Fibroblast of lung (primary cell): ENCODE data around the gene NFIL3. TPM values are rescaled to one million over a fixed set of nuclear protein-coding genes. Genes with fewer than 3 reads are reported as not detected.

Experiments used
- DNase-seq, 2 donors: peaks; one replicate each; pipeline versions ENCODE4 v3.0.0 to v3.0.0-alpha.2; 2010; ENCODE audit warnings: low read depth in 2 of 2
- H2AFZ ChIP-seq: 2 replicates; pipeline ENCODE4 v1.5.1; 2012; ENCODE audit warnings: low read length, control low read depth, inconsistent platforms
- H3K27ac ChIP-seq: 2 replicates; pipeline ENCODE4 v1.5.1; 2011; ENCODE audit warnings: low read length, control low read depth; ENCODE audit not compliant: insufficient read depth
- H3K27me3 ChIP-seq: 2 replicates; pipeline ENCODE4 v1.5.1; 2011; ENCODE audit warnings: mild to moderate bottlenecking, low read length; ENCODE audit not compliant: control insufficient read depth, insufficient read depth
- H3K36me3 ChIP-seq: 2 replicates; pipeline ENCODE4 v1.5.1; 2011; ENCODE audit warnings: low read length; ENCODE audit not compliant: control insufficient read depth, insufficient read depth
- H3K4me1 ChIP-seq: 2 replicates; pipeline ENCODE4 v1.5.1; 2011; ENCODE audit warnings: low read length; ENCODE audit not compliant: control insufficient read depth, insufficient read depth; ENCODE audit errors: extremely low read depth
- H3K4me2 ChIP-seq: 2 replicates; pipeline ENCODE4 v1.5.1; 2011; ENCODE audit warnings: low read length, control low read depth; ENCODE audit not compliant: insufficient read depth; ENCODE audit errors: extremely low read depth
- H3K4me3 ChIP-seq, 4 experiments: fragments of 200-600 bp in 1 of 4; sonication (generic) in 1 of 4; replicated peaks in 1 of 4; 2 replicates each; pipeline ENCODE4 v1.5.1; 2011 to 2016; ENCODE audit warnings: low read length in 4 of 4, low read depth in 3 of 4, mild to moderate bottlenecking in 3 of 4, control low read depth in 2 of 4, inconsistent platforms in 1 of 4, mixed read lengths in 1 of 4; ENCODE audit not compliant: insufficient read depth in 1 of 4; ENCODE audit errors: control extremely low read depth in 1 of 4
- H3K79me2 ChIP-seq: 2 replicates; pipeline ENCODE4 v1.5.1; 2012; ENCODE audit warnings: mild to moderate bottlenecking, low read length, inconsistent platforms; ENCODE audit not compliant: control insufficient read depth, insufficient read depth
- H3K9ac ChIP-seq: 2 replicates; pipeline ENCODE4 v1.5.1; 2011; ENCODE audit warnings: mild to moderate bottlenecking, low read length, control low read depth; ENCODE audit not compliant: insufficient read depth
- H3K9me3 ChIP-seq: 2 replicates; pipeline ENCODE4 v1.5.1; 2012; ENCODE audit warnings: low read depth, low read length; ENCODE audit not compliant: control insufficient read depth, insufficient read depth
- H4K20me1 ChIP-seq: 2 replicates; pipeline ENCODE4 v1.5.1; 2011; ENCODE audit warnings: low read length; ENCODE audit not compliant: control insufficient read depth, insufficient read depth; ENCODE audit errors: extremely low read depth
- CTCF ChIP-seq, 2 donors: IDR thresholded peaks in 1 of 2; conservative IDR thresholded peaks in 1 of 2; 1 replicate in 1 of 2; 2 replicates in 1 of 2; pipeline ENCODE4 v1.5.1; 2011 to 2012; ENCODE audit warnings: low read length in 2 of 2, control low read depth in 1 of 2, inconsistent platforms in 1 of 2, low read depth in 1 of 2, mild to moderate bottlenecking in 1 of 2
- EZH2 ChIP-seq: IDR thresholded peaks from 2 replicates; pipeline ENCODE4 v1.5.1; 2012; ENCODE audit warnings: low read length, control low read depth, mild to moderate bottlenecking; ENCODE audit errors: missing control alignments
- polyA plus RNA-seq, 2 donors: library from polyadenylated mRNA; depleted of rRNA in 1 of 2; stranded (reverse) in 1 of 2; unstranded in 1 of 2; fragments of >200 nt; gene quantifications; 2 replicates each; pipeline ENCODE4 v1.2.1, GENCODE V29; 2011 to 2012; ENCODE audit warnings: missing spikeins in 1 of 2
- total RNA-seq: library from RNA; depleted of rRNA; stranded (reverse); fragments of >200 nt; gene quantifications from 2 replicates; pipeline ENCODE4 v1.2.1, GENCODE V29; 2014

NFIL3 gene
- total and polyA plus RNA-seq, 2 donors (not counting 1 experiment from before 2014, with no cell fraction given) = 58.7 to 62.3 TPM

GRCh38 chr9:91416096-91416712 is 7.4 kb downstream of the NFIL3 start:
- no peaks in the 10 kb centered on the region for H3K9me3 ChIP-seq
- H3K9ac ChIP-seq = no peak overlapping the region
- H3K27ac ChIP-seq = peak overlapping the region; percentile 9
- H3K4me2 ChIP-seq = peak overlapping the region; percentile 72
- H3K4me1 ChIP-seq = peaks cover 18% of the 10 kb centered on the region
- peak; percentile 50 to 74 for DNase-seq
- no peaks in the 10 kb centered on the region for H3K27me3 ChIP-seq
- H2AFZ ChIP-seq = no peak overlapping the region
- H3K4me3 ChIP-seq = peak overlapping the region in 1 of 4 experiments; percentile 6
- no peaks in the 10 kb centered on the region for H3K36me3 ChIP-seq
- no peak for TF ChIP-seq CTCF (conservative IDR thresholded peaks at IDR 0.05 in 1 of 2, IDR thresholded peaks at IDR 0.05 in 1 of 2; ENCODE audit: low read depth in 1 of 2, low read length in 2 of 2)
- TF ChIP-seq EZH2 = no peak
- H4K20me1 ChIP-seq = no peaks in the 10 kb centered on the region
- peaks cover 85% of the 10 kb centered on the region for H3K79me2 ChIP-seq

DNA sequence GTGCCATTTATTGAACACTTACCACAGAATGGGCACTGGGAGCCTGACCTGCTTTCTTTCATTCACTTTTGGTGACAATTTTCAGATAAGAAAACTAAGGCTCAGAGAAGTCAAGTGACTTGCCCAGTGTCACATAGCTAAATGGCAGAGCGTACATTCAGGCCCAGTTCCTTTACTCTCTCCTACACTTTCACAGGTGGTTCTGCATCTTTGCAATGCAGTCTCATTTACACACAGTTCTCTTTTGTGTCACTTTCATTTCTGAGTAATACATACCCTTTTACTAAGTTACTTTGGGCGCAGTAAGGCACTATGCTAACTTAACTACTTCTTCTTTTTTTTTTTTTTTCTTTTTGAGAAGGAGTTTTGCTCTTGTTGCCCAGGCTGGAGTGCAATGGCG is 8.3 kb downstream of the NFIL3 start:
- Histone ChIP-seq H3K36me3 (peaks cover 3% of the 10 kb centered on the region), H4K20me1 (no peaks in the 10 kb centered on the region), H3K9me3 (no peaks in the 10 kb centered on the region), H3K79me2 (peaks cover 84% of the 10 kb centered on the region), H3K27me3 (no peaks in the 10 kb centered on the region), H3K4me1 (peaks cover 15% of the 10 kb centered on the region), H3K4me3 (no peak overlapping the region), H3K27ac (no peak overlapping the region), H3K9ac (no peak overlapping the region), H2AFZ (no peak overlapping the region), H3K4me2 (no peak overlapping the region)
- DNase-seq = no peak
- TF ChIP-seq EZH2 (no peak), CTCF (conservative IDR thresholded peaks at IDR 0.05 in 1 of 2, IDR thresholded peaks at IDR 0.05 in 1 of 2; ENCODE audit: low read depth in 1 of 2, low read length in 2 of 2) (no peak)

GRCh38 chr9:91412941-91413340 is 10.7 kb downstream of the NFIL3 start:
- H2AFZ ChIP-seq = no peak overlapping the region
- TF ChIP-seq CTCF (conservative IDR thresholded peaks at IDR 0.05 in 1 of 2, IDR thresholded peaks at IDR 0.05 in 1 of 2; ENCODE audit: low read depth in 1 of 2, low read length in 2 of 2) = no peak
- TF ChIP-seq EZH2 = no peak
- peaks cover 6% of the 10 kb centered on the region for H3K4me1 ChIP-seq
- no peaks in the 10 kb centered on the region for H3K27me3 ChIP-seq
- H3K36me3 ChIP-seq = peaks cover 12% of the 10 kb centered on the region
- no peak overlapping the region for H3K4me2 ChIP-seq
- no peaks in the 10 kb centered on the region for H4K20me1 ChIP-seq
- no peaks in the 10 kb centered on the region for H3K9me3 ChIP-seq
- H3K9ac ChIP-seq = no peak overlapping the region
- no peak overlapping the region for H3K4me3 ChIP-seq
- peaks cover 74% of the 10 kb centered on the region for H3K79me2 ChIP-seq
- no peak overlapping the region for H3K27ac ChIP-seq
- no peak for DNase-seq
